SK-N-MC (cell line): Measurements from ENCODE around the gene SEC24C.
"Not testable (repeated sequence)": the region's sequence is repeated elsewhere in the genome, so short reads cannot be mapped to it uniquely, and the experiment has no call there.

Experiments
- EZH2 ChIP-seq: fragments of 200-600 bp; sonication (generic); IDR thresholded peaks from one replicate; pipeline ENCODE4 v1.6.1; 2017; ENCODE audit warnings: antibody characterized with exemption
- POLR2AphosphoS5 ChIP-seq: IDR thresholded peaks from 2 replicates; pipeline ENCODE4 v1.6.1; 2012; ENCODE audit warnings: mild to moderate bottlenecking, low read depth, low read length, borderline replicate concordance

DNA sequence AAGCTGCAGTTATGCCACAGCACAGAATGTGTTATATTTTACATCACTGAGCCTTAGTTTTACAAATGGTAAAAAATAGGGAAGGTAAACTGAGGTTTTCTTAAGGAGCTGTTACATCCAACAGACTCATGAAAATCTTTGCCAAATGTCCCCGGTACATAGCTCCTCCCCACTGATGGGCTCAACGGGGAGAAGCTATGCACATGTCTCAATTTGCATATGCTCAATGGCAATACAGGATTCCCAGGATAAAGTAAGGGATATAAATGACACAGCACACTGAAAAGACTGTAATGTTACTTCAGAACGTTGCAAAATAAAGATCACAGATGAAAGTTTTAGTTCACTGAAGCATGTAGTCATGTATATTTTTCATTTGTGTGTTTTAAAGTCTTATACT lies 29.7 kb upstream of the SEC24C start:
- TF ChIP-seq EZH2, POLR2AphosphoS5: not testable (repeated sequence)
